HG02678 (cell line): ENCODE measurements around the gene RASAL2.
"Not testable (repeated sequence)": the region's sequence is repeated elsewhere in the genome, so short reads cannot be mapped to it uniquely, and the experiment has no call there.

Source experiments
- ATAC-seq: cut with Tn5 transposase; IDR thresholded peaks from one replicate; pipeline ENCODE4 v1.9.1; 2021; ENCODE audit warnings: mild to moderate bottlenecking, moderate library complexity; ENCODE audit not compliant: unreplicated experiment

RASAL2 gene

GRCh38 chr1:178066908-178067614, 26.8 kb upstream of the RASAL2 start:
- ATAC-seq: peak; percentile 98

- no peak for ATAC-seq
Measured at GRCh38 chr1:178071811-178072210, 22.1 kb upstream of the RASAL2 start.

- no peak for ATAC-seq
Measured at GRCh38 chr1:178072326-178072725, 21.6 kb upstream of the RASAL2 start.

- ATAC-seq: no peak
Measured at GRCh38 chr1:178075333-178075732, 18.6 kb upstream of the RASAL2 start.

- ATAC-seq: no peak
Measured at GRCh38 chr1:178076607-178077006, 17.3 kb upstream of the RASAL2 start.

- ATAC-seq: no peak
Measured at GRCh38 chr1:178077917-178078316, 16.0 kb upstream of the RASAL2 start.

GRCh38 chr1:178086294-178086693, 7.6 kb upstream of the RASAL2 start:
- no peak for ATAC-seq

- ATAC-seq: no peak
Measured at GRCh38 chr1:178086766-178087165, 7.1 kb upstream of the RASAL2 start.

- ATAC-seq: no peak
Measured at GRCh38 chr1:178088651-178089050, 5.3 kb upstream of the RASAL2 start.

GRCh38 chr1:178091454-178091853, 2.5 kb upstream of the RASAL2 start:
- ATAC-seq: not testable (repeated sequence)

GRCh38 chr1:178091986-178092745, 1.7 kb upstream of the RASAL2 start:
- ATAC-seq: no peak

- peak; percentile 15 for ATAC-seq
Measured at GRCh38 chr1:178092878-178093493, 918 bp upstream of the RASAL2 start.

- ATAC-seq: peak; percentile 81
Measured at GRCh38 chr1:178093494-178093950, 382 bp upstream of the RASAL2 start.

- no peak for ATAC-seq
Measured at GRCh38 chr1:178094739-178095645, 1.1 kb downstream of the RASAL2 start.

- no peak for ATAC-seq
Measured at GRCh38 chr1:178096421-178096820, 2.5 kb downstream of the RASAL2 start.

- ATAC-seq: no peak
Measured at GRCh38 chr1:178098262-178098661, 4.4 kb downstream of the RASAL2 start.

GRCh38 chr1:178101266-178101630, 7.3 kb downstream of the RASAL2 start:
- no peak for ATAC-seq

GRCh38 chr1:178101654-178102053, 7.8 kb downstream of the RASAL2 start:
- ATAC-seq: no peak

- ATAC-seq: no peak
Measured at GRCh38 chr1:178102218-178102617, 8.3 kb downstream of the RASAL2 start.

- ATAC-seq: no peak
Measured at GRCh38 chr1:178107823-178108222, 13.9 kb downstream of the RASAL2 start.
